Activated naive CD4-positive, alpha-beta T cell treated with anti-CD3 and anti-CD28 coated beads for 36 hours (primary cell): ENCODE results near the gene GREB1L. TPM values are rescaled to one million over a fixed set of nuclear protein-coding genes. Genes with fewer than 3 reads are reported as not detected.
"Not testable (repeated sequence)": the region's sequence is repeated elsewhere in the genome, so short reads cannot be mapped to it uniquely, and the experiment has no call there.

Experiments used
- CTCF ChIA-PET: fragments of 350-600 bp; sonication (Branson Sonifier 250); formaldehyde crosslinking; loops from one replicate; lab custom pipeline; 2021; ENCODE audit warnings: antibody characterized with exemption; lab: Charles Lee
- DNase-seq: peaks from one replicate; pipeline ENCODE4 v3.0.0-alpha.2; 2020
- H3K27ac Mint-ChIP-seq: one replicate; pipeline ENCODE4 v1.8.0; 2021; ENCODE audit warnings: mild to moderate bottlenecking, mixed read lengths
- H3K27me3 Mint-ChIP-seq: one replicate; pipeline ENCODE4 v1.8.0; 2021; ENCODE audit warnings: low read depth, mixed read lengths
- H3K36me3 Mint-ChIP-seq: one replicate; pipeline ENCODE4 v1.8.0; 2021; ENCODE audit warnings: low read depth, mixed read lengths
- H3K4me1 Mint-ChIP-seq: one replicate; pipeline ENCODE4 v1.8.0; 2021; ENCODE audit warnings: low read depth, mixed read lengths
- H3K4me3 Mint-ChIP-seq: one replicate; pipeline ENCODE4 v1.8.0; 2021; ENCODE audit warnings: mild to moderate bottlenecking, moderate library complexity, mixed read lengths
- H3K9me3 Mint-ChIP-seq: one replicate; pipeline ENCODE4 v1.8.0; 2021; ENCODE audit warnings: mixed read lengths
- intact Hi-C: fragments of 100-400 bp; cut with micrococcal nuclease; formaldehyde crosslinking; loops from one replicate; pipeline ENCODE4 v1.15.1; 2023
- total RNA-seq, 2 experiments: library from RNA; stranded (reverse); gene quantifications; one replicate each; pipeline ENCODE4 v1.2.3, GENCODE V29; 2021

The GREB1L gene
- total RNA-seq, 2 experiments from 2014 or later, result not detected

- intact Hi-C loops, result no loop called here
- Mint-ChIP-seq H3K27ac (no peak overlapping the region), H3K4me1 (no peaks in the 10 kb centered on the region), H3K27me3 (peaks cover 15% of the 10 kb centered on the region), H3K9me3 (no peaks in the 10 kb centered on the region), H3K36me3 (no peaks in the 10 kb centered on the region), H3K4me3 (no peak overlapping the region)
- CTCF ChIA-PET, result no interaction called here
- no peak for DNase-seq
Observed at GRCh38 chr18:21345840-21346239, 103.8 kb downstream of the GREB1L start.

- Mint-ChIP-seq H3K9me3 (no peaks in the 10 kb centered on the region), H3K4me3 (no peak overlapping the region), H3K27me3 (peaks cover 8% of the 10 kb centered on the region), H3K36me3 (no peaks in the 10 kb centered on the region), H3K27ac (no peak overlapping the region), H3K4me1 (no peaks in the 10 kb centered on the region)
- DNase-seq, result no peak
- CTCF ChIA-PET, result interaction anchor here (0.7 kb wide), 1 partner anchor 1202 kb away, joined by 3 read pairs; no protein-coding TSS in a partner anchor
- intact Hi-C loops, result no loop called here
Observed at GRCh38 chr18:21359746-21360145, 117.7 kb downstream of the GREB1L start.

GRCh38 chr18:21361307-21361880, 119.4 kb downstream of the GREB1L start:
- Mint-ChIP-seq H3K27me3 (peaks cover 8% of the 10 kb centered on the region), H3K4me3 (no peak overlapping the region), H3K4me1 (no peaks in the 10 kb centered on the region), H3K36me3 (no peaks in the 10 kb centered on the region), H3K27ac (no peak overlapping the region), H3K9me3 (no peaks in the 10 kb centered on the region)
- CTCF ChIA-PET, result no interaction called here
- DNase-seq, result no peak
- intact Hi-C loops, result no loop called here

- Mint-ChIP-seq H3K4me1 (no peaks in the 10 kb centered on the region), H3K27ac (no peak overlapping the region), H3K36me3 (no peaks in the 10 kb centered on the region), H3K27me3 (peaks cover 12% of the 10 kb centered on the region), H3K4me3 (no peak overlapping the region), H3K9me3 (no peaks in the 10 kb centered on the region)
- intact Hi-C loops, result no loop called here
- CTCF ChIA-PET, result no interaction called here
- no peak for DNase-seq
Observed at GRCh38 chr18:21362831-21363230, 120.8 kb downstream of the GREB1L start.

GRCh38 chr18:21363348-21363747, 121.3 kb downstream of the GREB1L start:
- Mint-ChIP-seq H3K36me3 (no peaks in the 10 kb centered on the region), H3K9me3 (no peaks in the 10 kb centered on the region), H3K27ac (no peak overlapping the region), H3K27me3 (peaks cover 12% of the 10 kb centered on the region), H3K4me1 (no peaks in the 10 kb centered on the region), H3K4me3 (no peak overlapping the region)
- DNase-seq, result no peak
- intact Hi-C loops, result no loop called here
- CTCF ChIA-PET, result no interaction called here

GRCh38 chr18:21364471-21364870, 122.4 kb downstream of the GREB1L start:
- Mint-ChIP-seq H3K27ac (no peak overlapping the region), H3K9me3 (no peaks in the 10 kb centered on the region), H3K4me3 (no peak overlapping the region), H3K36me3 (no peaks in the 10 kb centered on the region), H3K4me1 (no peaks in the 10 kb centered on the region), H3K27me3 (peaks cover 12% of the 10 kb centered on the region)
- CTCF ChIA-PET, result interaction anchor here (0.6 kb wide), 1 partner anchor 708 kb away, joined by 3 read pairs; no protein-coding TSS in a partner anchor
- no peak for DNase-seq
- intact Hi-C loops, result no loop called here

GRCh38 chr18:21366896-21367295, 124.9 kb downstream of the GREB1L start:
- Mint-ChIP-seq H3K36me3 (no peaks in the 10 kb centered on the region), H3K27me3 (peaks cover 4% of the 10 kb centered on the region), H3K9me3 (no peaks in the 10 kb centered on the region), H3K4me1 (no peaks in the 10 kb centered on the region), H3K4me3 (no peak overlapping the region), H3K27ac (no peak overlapping the region)
- CTCF ChIA-PET, result no interaction called here
- intact Hi-C loops, result no loop called here
- DNase-seq, result no peak

- no peak overlapping the region for H3K4me3 Mint-ChIP-seq
- no peaks in the 10 kb centered on the region for H3K36me3 Mint-ChIP-seq
- DNase-seq, result no peak
- no peak overlapping the region for H3K27ac Mint-ChIP-seq
- H3K9me3 Mint-ChIP-seq, result no peaks in the 10 kb centered on the region
- CTCF ChIA-PET, result no interaction called here
- intact Hi-C loops, result no loop called here
- H3K4me1 Mint-ChIP-seq, result no peaks in the 10 kb centered on the region
- peaks cover 10% of the 10 kb centered on the region for H3K27me3 Mint-ChIP-seq
Observed at GRCh38 chr18:21369146-21369545, 127.1 kb downstream of the GREB1L start.

GRCh38 chr18:21369597-21369996, 127.6 kb downstream of the GREB1L start:
- H3K4me3 Mint-ChIP-seq, CTCF ChIA-PET, H3K36me3 Mint-ChIP-seq, intact Hi-C loops, H3K9me3 Mint-ChIP-seq, H3K27me3 Mint-ChIP-seq, H3K27ac Mint-ChIP-seq, DNase-seq, H3K4me1 Mint-ChIP-seq: not testable (repeated sequence)

GRCh38 chr18:21383031-21383430, 141.0 kb downstream of the GREB1L start:
- no peaks in the 10 kb centered on the region for H3K9me3 Mint-ChIP-seq
- CTCF ChIA-PET, result interaction anchor here (0.6 to 0.7 kb wide), 2 partner anchors 24 to 190 kb away, joined by 4 read pairs; no protein-coding TSS in a partner anchor

GRCh38 chr18:21386523-21387240, 144.7 kb downstream of the GREB1L start:
- H3K36me3 Mint-ChIP-seq, result no peaks in the 10 kb centered on the region
- CTCF ChIA-PET, result interaction anchor here (0.8 kb wide), 1 partner anchor 13 kb away, joined by 4 read pairs; no protein-coding TSS in a partner anchor
- intact Hi-C loops, result no loop called here
- H3K27me3 Mint-ChIP-seq, result peaks cover 5% of the 10 kb centered on the region
- no peak overlapping the region for H3K4me3 Mint-ChIP-seq
- H3K4me1 Mint-ChIP-seq, result no peaks in the 10 kb centered on the region
- H3K9me3 Mint-ChIP-seq, result no peaks in the 10 kb centered on the region
- no peak overlapping the region for H3K27ac Mint-ChIP-seq
- no peak for DNase-seq

More at GRCh38 chr18:21383031-21383430, 141.0 kb downstream of the GREB1L start:
- Mint-ChIP-seq H3K4me1 (no peaks in the 10 kb centered on the region), H3K27ac (no peak overlapping the region), H3K27me3 (no peaks in the 10 kb centered on the region), H3K4me3 (no peak overlapping the region), H3K36me3 (no peaks in the 10 kb centered on the region)
- intact Hi-C loops, result no loop called here
- no peak for DNase-seq

GRCh38 chr18:21387886-21388285, 145.9 kb downstream of the GREB1L start:
- intact Hi-C loops, result no loop called here
- no peak overlapping the region for H3K4me3 Mint-ChIP-seq
- H3K9me3 Mint-ChIP-seq, result no peaks in the 10 kb centered on the region
- H3K36me3 Mint-ChIP-seq, result no peaks in the 10 kb centered on the region
- H3K27me3 Mint-ChIP-seq, result peaks cover 5% of the 10 kb centered on the region
- no peaks in the 10 kb centered on the region for H3K4me1 Mint-ChIP-seq
- CTCF ChIA-PET, result no interaction called here
- H3K27ac Mint-ChIP-seq, result no peak overlapping the region
- DNase-seq, result no peak

- Mint-ChIP-seq H3K4me1 (no peaks in the 10 kb centered on the region), H3K9me3 (no peaks in the 10 kb centered on the region), H3K36me3 (no peaks in the 10 kb centered on the region), H3K4me3 (no peak overlapping the region), H3K27me3 (peaks cover 5% of the 10 kb centered on the region), H3K27ac (no peak overlapping the region)
- no peak for DNase-seq
- intact Hi-C loops, result no loop called here
- CTCF ChIA-PET, result no interaction called here
Observed at GRCh38 chr18:21389283-21389682, 147.3 kb downstream of the GREB1L start.
